H1 (cell line): ENCODE results near the gene FBXL17.

Source experiments
- CTCF ChIP-seq, 3 experiments: IDR thresholded peaks; 1 replicate in 2 of 3; 2 replicates in 1 of 3; pipeline versions ENCODE4 v1.5.1 to v1.6.1; 2011; ENCODE audit warnings: low read length in 3 of 3, mild to moderate bottlenecking in 3 of 3, inconsistent platforms in 2 of 3, low read depth in 1 of 3, moderate library complexity in 1 of 3; ENCODE audit not compliant: insufficient read depth in 1 of 3; ENCODE audit errors: control extremely low read depth in 1 of 3
- POLR2AphosphoS5 ChIP-seq: IDR thresholded peaks from 2 replicates; pipeline ENCODE4 v1.6.1; 2011; ENCODE audit warnings: low read depth, low read length
- SRF ChIP-seq: IDR thresholded peaks from 2 replicates; pipeline ENCODE4 v1.6.1; 2011; ENCODE audit warnings: mild to moderate bottlenecking, low read depth, low read length, moderate library complexity

- TF ChIP-seq POLR2AphosphoS5 (no peak), CTCF (IDR thresholded peaks at IDR 0.05; ENCODE audit: control extremely low read depth in 1 of 3, insufficient read depth in 1 of 3, low read depth in 1 of 3, low read length in 3 of 3) (no peak), SRF (no peak)
Observed at GRCh38 chr5:108259306-108259705, 122.6 kb downstream of the FBXL17 start.
